ENCODE results near the gene RIBC2. TPM values are rescaled to one million over a fixed set of nuclear protein-coding genes. Genes with fewer than 3 reads are reported as not detected.
"Not testable (repeated sequence)": the region's sequence is repeated elsewhere in the genome, so short reads cannot be mapped to it uniquely, and the experiment has no call there.

Gene RIBC2
- total RNA-seq, 1 donor from 2014 or later = 2.1 TPM

GRCh38 chr22:45425101-45425500, 11.6 kb downstream of the RIBC2 start:
- DNase-seq = no peak

- DNase-seq = no peak
These were observed 12.2 kb downstream of the RIBC2 start for GRCh38 chr22:45425531-45426265.

GRCh38 chr22:45426387-45426786, 12.9 kb downstream of the RIBC2 start:
- no peak for DNase-seq

DNA sequence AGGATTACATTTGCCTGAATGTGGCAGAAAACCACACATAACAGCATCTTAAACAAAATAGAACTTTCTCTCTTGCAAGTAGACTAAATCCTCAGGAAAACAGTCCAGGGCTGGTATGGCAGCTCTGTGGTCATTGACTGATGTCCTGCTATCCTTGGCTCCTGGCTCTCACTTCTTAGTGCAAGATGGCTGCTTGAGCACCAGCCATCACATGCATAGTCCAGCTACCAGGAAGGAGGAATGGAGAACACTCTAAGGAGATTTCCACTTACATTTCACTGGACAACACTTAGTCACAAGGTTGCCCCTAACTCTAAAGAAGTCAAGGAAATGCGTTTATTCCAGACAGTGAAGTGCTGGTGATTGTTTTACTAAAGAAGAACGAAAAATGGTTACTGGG, 13.6 kb downstream of the RIBC2 start:
- no peak for DNase-seq

- DNase-seq = no peak
These were observed 15.2 kb downstream of the RIBC2 start for GRCh38 chr22:45428391-45429385.

DNA sequence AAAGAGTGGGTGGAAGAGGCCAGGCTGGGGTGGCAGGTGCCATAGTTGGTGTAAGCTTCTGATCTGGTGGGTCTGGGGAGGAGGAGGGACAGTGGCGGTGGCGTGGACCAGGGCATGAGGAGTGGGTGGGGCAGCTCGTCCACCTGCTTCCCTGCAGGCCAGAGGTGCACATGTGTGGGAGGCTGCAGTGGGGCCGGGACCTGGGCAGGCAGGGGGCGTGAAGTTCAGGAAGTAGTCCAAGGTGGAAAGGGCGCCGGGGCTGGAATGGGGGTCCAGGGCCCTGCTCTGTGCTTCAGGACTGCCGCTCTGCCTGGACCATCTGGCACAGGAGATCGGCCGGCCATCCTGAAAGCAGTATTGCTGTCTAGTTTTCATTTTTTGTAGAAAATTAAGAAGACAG, 15.9 kb downstream of the RIBC2 start:
- DNase-seq = no peak

DNA sequence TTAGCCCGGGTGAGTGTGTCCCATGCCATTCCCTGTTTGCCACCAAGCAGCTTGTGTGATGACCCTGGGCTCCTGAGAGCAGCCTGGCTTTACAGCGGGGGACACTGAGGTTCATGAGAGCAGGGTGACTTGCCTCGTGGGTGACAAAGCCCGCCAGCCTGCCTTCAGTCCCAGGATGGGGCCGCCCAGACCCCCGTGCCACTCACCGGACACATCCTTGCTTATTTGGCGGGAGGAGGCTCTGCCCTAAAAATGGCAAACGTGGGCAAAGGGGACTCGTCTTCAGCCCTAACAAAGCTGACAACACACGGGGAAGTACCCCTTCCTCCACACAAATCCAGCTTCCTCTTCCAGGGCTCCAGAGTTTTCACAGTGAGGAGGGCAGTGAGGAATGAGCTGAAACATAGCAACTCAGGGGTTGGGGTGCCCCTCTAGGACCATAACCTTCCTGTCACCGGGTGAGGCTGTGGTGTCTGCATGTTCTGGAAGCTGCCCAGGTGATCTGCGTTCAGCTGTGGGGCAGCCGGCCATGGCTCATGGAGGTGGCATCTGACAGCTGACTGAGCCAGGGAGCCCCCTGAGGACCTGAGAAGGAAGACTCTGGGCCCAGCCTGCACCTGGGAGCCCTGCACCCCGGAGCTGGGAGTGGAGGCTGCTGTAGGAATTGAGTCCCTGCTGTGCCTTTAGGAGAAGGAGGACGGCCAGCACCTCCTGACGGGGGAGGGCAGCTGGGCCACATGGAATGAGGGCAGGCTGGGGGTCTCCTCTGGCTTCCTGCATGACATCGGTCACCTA, 16.7 kb downstream of the RIBC2 start:
- DNase-seq = no peak

GRCh38 chr22:45430871-45431270, 17.4 kb downstream of the RIBC2 start:
- DNase-seq = no peak

DNA sequence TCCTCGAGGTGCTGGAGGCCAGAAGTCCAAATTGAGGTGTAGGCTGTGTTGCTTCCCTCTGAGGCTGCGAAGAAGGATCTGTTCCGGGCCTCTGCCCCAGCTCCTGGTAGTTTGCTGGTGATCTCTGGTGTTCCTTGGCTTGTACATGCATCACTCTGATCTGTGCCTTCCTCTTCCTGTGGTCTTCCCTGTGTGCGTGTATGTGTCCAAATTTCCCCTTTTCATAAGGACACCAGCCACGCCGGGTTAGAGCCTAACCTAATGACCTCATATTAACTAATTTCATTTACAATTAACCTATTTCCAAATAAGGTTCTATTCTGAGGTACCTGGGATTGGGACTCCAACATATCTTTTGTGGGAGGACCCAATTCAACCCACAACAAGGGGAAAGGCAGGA, 21.5 kb downstream of the RIBC2 start:
- no peak for DNase-seq

- DNase-seq = peak; percentile 91
These were observed 22.1 kb downstream of the RIBC2 start for GRCh38 chr22:45435544-45436139.

DNA sequence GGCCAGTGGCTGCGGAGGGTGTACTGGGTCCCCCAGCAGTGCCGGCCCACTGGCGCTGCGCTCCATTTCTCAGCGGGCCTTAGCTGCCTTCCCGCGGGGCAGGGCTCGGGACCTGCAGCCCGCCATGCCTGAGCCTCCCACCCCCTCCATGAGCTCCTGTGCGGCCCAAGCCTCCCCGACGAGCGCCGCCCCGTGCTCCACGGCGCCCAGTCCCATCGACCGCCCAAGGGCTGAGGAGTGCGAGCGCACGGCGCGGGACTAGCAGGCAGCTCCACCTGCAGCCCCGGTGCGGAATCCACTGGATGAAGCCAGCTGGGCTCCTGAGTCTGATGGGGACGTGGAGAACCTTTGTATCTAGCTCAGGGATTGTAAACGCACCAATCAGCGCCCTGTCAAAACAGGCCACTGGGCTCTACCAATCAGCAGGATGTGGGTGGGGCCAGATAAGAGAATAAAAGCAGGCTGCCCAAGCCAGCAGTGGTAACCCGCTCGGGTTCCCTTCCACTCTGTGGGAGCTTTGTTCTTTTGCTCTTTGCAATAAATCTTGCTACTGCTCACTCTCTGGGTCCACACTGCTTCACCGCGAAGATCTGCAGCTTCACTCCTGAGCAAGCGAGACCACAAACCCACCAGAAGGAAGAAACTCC, 23.5 kb downstream of the RIBC2 start:
- not testable (repeated sequence) for DNase-seq

DNA sequence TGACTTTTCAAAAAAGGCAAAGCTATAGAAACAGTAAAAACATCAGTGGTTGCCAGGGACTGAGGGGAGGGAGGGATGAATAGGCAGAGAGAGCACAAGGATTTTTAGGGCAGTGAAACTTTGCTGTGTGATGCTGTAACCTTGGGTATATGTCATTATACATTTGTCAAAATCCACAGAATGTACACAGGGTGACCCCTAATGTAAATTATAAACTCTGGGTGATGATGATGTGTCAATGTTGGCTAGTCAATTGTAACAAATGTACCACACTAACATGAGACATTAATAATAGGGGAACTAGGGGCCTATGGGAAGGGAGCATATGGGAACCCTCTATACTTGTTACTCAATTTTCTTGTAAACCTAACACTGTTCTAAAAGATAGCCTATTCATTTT, 24.8 kb downstream of the RIBC2 start:
- DNase-seq = no peak

DNA sequence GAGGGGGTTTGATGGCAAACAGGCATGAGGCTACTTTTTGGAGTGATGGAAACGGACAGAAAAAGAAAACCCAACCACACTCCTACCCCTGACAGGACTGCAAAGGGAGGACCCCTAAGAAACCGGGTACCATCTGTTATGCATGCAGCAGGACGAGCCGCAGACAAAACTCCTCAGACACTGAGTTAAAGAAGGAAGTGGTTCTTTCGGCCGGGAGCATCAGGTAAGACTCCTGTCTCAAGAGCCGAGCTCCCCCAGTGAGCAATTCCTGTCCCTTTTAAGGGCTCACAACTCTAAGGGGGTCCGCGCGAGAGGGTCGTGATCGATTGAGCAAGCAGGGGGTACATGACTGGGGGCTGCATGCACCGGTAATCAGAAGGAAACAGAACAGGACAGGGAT, 27.2 kb downstream of the RIBC2 start:
- DNase-seq = not testable (repeated sequence)

GRCh38 chr22:45441138-45441537, 27.6 kb downstream of the RIBC2 start:
- peak; percentile 41 for DNase-seq

DNA sequence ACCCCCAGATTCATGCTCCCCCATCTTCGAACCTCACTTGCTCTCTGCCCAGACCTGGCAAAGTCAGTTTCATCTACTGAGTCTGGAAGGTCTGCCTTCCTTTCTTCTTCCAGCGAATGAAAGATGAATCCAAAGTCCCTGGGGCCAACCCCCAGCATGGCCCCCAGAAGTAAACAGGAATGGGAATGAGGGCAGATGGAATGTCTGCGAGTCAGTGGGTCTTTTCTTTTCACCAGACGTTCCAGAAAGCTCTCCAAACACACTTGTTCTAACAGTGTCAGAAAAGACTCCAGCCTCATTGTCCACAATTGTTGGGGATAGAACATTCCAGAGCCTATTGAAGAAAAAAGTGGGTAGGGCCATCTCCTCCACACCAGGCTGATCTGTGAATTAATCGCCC, 28.6 kb downstream of the RIBC2 start:
- no peak for DNase-seq

DNA sequence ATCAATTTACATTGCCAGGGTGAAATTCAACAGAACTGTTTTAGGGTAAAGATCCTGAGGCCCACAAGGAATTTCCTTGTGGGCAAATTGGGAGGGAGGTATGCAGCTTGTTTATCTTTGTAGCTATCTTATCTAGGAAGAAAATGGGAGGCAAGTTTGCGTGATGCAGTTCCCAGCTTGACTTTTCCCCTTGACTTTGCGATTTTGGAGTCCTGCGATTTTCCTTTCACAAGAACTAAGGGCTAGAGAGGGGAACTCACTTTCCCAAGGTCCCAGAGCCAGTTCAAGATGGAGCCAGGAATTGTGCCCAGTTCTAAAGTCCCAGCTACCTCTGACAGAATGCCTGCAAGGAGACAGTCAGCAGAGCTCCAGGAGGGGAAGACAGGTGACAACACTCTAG, 30.7 kb downstream of the RIBC2 start:
- DNase-seq = no peak

DNA sequence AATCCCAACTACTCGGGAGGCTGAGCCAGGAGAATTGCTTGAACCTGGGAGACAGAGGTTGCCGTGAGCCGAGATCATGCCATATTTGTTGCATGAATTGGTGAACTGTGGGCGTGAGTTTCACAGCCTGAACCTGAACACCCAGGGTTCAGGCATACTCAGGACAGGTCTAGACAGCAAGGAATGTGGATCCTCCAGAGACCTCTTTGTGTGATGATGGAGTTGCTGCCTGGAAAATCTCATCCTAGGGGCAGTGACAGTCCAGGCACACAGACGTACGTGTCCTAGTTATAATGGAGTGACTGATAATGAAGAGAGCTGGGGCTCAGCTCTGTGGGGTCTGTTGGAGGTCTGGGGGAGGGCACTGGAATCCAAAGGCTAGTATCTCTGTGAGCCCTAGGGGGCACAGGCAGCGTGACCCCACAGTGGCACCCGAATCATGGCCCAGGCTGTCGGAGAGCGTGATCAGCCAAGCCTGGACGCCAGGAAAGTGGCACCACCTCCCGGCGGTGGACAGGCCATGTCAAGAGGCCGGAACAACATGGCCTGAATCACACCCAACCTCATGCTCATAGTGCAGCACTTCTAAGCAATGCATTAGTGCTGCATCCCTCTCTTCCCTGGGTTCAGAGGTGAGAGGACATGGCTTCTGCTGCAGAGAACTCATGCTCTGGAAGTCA, 31.7 kb downstream of the RIBC2 start:
- DNase-seq = no peak

DNA sequence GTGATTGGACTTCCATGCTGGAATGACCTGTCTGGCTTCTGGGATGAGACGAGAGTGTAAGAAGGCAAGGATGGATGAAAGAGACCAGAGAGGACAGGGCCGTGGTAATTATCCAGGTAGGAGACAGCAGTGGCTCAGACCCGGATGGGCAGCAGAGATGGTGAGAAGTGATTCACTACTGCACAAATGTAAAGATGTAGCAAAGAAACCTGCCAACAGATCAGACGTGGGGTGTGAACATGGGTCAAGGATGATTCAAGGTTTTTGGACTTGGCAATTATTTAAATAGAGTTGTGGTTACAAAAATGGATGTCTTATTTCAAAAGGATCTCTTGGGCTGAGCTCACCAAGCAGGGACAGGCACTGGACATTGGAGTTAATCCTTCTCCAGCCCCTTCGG, 32.7 kb downstream of the RIBC2 start:
- no peak for DNase-seq

- DNase-seq = not testable (repeated sequence)
These were observed 34.1 kb downstream of the RIBC2 start for GRCh38 chr22:45447596-45447995.

GRCh38 chr22:45448431-45448830, 34.9 kb downstream of the RIBC2 start:
- peak; percentile 77 for DNase-seq

DNA sequence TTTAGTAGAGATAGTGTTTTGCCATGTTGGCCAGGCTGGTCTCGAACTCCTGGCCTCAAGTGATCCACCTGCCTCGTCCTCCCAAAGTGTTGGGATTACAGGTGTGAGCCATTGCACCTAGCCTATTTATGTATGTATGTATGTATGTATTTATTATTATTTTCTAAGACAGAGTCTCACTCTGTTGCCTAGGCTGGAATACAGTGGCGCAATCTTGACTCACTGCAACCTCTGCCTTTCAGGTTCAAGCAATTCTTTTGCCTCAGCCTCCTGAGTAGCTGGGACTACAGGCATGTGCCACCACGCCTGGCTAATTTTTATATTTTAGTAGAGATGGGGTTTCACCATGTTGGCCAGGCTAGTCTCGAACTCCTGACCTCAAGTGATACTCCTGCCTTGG, 35.9 kb downstream of the RIBC2 start:
- not testable (repeated sequence) for DNase-seq
